GM21515 (cell line): ENCODE results near the gene APBA3.

ENCODE experiments used
- ATAC-seq: cut with Tn5 transposase; IDR thresholded peaks from one replicate; pipeline ENCODE4 v1.9.1; 2021; ENCODE audit not compliant: unreplicated experiment

APBA3 gene

GRCh38 chr19:3751236-3751635 lies 10.3 kb downstream of the APBA3 start:
- ATAC-seq = no peak

DNA sequence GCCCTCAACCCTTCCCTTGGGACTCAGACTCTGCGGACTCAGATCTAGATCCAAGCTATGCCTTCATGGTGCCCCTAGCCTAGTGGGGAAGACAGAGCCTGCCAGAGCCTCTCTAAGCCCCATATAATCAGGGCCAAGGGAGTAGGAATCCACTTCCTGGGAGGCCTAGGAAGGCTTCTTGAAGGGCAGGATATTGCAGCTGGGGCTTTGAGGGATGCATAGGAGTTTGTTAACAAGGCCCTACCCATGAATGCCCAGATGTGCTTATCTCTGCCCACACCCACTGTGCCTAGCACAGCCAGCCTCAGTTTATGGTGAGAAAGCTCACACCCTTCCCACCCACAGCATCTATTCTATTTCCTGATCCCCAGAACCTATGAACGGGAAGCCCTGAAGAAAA lies 11.3 kb downstream of the APBA3 start:
- ATAC-seq = no peak

DNA sequence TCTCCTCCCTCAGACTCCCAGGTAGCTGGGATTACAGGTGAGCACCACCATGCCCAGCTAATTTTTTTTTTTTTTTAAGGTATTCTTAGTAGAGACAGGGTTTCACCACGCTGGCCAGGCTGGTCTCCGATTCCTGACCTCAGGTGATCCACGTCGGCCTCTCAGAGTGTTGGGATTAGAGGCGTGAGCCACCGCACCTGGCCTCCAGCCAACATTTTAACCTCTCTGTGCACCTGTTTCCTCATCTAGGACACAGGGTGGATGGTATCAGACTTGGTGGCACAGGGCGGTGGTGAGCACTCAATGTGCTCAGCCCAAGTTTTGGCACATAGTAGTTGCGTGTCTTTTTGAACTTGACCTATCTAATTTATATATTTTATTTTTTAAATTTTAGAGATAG lies 12.5 kb downstream of the APBA3 start:
- ATAC-seq = no peak

GRCh38 chr19:3746371-3747056 lies 15.0 kb downstream of the APBA3 start:
- no peak for ATAC-seq

DNA sequence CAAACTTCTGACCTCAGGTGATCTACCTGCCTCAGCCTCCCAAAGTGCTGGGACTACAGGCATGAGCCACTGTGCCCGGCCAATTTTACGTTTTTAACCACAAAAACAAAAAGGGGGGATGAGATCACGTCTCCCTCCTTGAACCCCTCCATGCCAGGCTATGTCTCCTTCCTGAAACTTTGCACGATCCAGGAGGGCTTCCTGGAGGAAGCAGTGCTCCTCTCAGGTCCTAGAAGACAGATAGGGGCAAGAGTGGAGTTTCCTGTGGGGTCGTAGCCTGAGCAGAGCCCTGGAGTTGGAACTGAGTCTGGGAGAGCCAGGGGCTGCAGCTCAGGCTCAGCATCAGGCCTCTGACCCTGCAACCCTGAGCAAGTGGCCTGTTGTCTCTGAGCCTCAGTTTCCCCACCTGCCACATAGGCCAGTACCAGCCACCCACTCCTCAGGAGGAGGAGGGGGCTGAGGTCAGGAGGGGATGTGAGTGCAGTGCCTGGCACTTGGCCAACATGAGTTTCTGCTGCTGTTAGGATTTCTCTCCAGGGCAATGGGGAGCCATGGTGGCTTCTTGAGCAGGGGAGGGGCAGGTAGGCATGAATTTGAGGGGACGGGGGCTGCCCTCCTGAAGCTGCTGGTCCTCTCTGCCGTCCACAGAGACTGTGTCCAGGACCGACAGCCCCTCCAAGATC lies 16.0 kb downstream of the APBA3 start:
- ATAC-seq = no peak

- ATAC-seq = no peak
These were observed 18.0 kb downstream of the APBA3 start for GRCh38 chr19:3743486-3743885.

DNA sequence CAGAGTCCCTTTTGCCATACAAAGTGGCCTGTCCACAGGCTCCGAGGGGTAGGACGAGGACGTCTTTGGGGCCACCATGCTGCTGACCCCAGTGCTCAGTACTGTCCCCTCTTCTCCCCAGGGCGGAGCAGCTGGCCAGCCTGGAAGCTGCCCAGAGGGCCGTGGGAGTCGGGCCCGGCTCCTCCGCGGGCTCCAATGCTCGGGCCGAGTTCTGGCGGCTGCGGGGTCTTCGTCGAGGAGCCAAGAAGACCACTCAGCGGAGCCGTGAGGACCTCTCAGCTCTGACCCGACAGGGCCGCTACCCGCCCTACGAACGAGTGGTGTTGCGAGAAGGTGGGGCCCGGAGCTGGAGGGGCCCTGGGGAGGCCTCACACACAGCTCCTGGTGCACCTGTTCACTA lies 21.1 kb downstream of the APBA3 start:
- no peak for ATAC-seq

- no peak for ATAC-seq
These were observed 22.8 kb downstream of the APBA3 start for GRCh38 chr19:3738477-3739220.

- ATAC-seq = no peak
These were observed 23.8 kb downstream of the APBA3 start for GRCh38 chr19:3737487-3738205.

DNA sequence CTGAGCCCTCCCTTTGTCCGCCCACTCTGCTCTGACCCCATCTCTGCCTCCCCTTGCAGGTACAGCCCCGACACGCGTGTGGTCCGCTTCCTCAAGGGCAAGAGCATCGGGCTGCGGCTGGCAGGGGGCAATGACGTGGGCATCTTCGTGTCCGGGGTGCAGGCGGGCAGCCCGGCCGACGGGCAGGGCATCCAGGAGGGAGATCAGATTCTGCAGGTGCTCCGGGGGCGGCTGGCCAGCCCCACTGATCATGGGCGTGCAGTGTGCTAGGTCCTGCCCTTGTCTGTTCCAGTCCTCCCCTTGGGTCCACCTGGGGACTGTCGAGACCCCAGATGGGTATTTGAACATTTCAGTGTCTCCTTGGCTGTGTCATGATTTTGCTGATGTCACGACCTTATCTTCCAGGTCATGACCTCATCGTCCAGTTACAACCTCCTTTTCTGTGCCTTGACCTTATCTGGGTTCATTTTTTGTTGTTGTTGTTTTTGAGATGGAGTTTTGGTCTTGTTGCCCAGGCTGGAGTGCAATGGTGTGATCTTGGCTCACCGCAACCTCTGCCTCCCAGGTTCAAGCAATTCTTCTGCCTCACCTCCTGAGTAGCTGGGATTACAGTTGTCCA lies 25.3 kb downstream of the APBA3 start:
- ATAC-seq = no peak

GRCh38 chr19:3734310-3734600 lies 27.2 kb downstream of the APBA3 start:
- no peak for ATAC-seq

- ATAC-seq = no peak
These were observed 27.8 kb downstream of the APBA3 start for GRCh38 chr19:3733549-3734309.

DNA sequence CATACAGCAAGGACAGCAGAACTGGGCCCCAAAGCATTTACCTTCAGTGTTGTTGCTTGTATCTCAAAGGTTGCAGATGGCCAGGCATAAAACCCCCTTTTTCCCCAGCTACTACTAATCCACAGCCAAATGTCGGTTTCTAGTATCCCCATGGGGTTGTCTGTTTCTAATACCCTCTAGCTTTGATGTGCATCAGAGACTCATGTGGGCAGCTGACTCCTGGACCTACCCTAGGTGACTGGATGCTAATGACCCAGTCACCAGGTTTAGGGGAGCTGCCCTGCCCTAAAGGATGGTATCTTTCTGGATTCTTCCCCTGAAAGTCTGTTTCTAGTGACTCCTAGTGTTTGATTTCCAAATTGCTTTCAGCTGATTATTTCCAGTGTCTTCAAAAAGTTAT lies 29.4 kb downstream of the APBA3 start:
- ATAC-seq = no peak

DNA sequence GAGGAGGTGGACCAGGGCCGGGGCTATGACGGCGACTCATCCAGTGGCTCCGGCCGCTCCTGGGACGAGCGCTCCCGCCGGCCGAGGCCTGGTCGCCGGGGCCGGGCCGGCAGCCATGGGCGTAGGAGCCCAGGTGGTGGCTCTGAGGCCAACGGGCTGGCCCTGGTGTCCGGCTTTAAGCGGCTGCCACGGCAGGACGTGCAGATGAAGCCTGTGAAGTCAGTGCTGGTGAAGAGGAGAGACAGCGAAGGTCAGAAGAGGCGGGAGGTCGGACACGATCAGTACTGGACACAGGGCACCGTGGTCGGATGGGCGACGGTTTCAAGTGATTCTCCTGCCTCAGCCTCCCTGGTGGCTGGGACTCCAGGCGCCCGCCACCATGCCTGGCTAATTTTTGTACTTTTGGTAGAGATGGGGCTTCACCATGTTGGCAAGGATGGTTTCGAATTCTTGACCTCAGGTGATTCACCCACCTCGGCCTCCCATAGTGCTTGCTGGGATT lies 31.0 kb downstream of the APBA3 start:
- ATAC-seq = no peak

- no peak for ATAC-seq
These were observed 35.7 kb downstream of the APBA3 start for GRCh38 chr19:3725640-3726310.

GRCh38 chr19:3725121-3725520 lies 36.4 kb downstream of the APBA3 start:
- no peak for ATAC-seq

- ATAC-seq = no peak
These were observed 37.6 kb downstream of the APBA3 start for GRCh38 chr19:3723883-3724282.

DNA sequence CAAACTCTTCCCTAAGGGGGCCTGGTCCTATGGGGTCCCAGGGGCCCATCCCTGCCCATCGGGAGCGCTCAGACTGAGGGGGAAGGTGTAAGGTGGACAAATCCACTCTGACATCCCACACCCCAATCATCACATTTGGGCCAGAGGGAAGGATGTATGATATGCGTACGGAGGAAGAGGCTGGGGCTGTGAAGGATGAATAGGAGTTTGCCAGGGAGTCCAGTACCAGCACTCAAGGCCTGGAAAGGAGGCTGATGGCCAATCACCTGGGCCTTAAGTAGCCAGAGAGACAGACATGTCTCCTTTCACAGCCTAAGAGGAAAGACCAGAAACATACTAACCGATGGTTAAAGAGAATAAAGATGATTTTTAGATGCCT lies 38.4 kb downstream of the APBA3 start:
- ATAC-seq = no peak

GRCh38 chr19:3722443-3723109 lies 38.9 kb downstream of the APBA3 start:
- no peak for ATAC-seq
